Measurements from ENCODE around the gene PLCB4.

DNA sequence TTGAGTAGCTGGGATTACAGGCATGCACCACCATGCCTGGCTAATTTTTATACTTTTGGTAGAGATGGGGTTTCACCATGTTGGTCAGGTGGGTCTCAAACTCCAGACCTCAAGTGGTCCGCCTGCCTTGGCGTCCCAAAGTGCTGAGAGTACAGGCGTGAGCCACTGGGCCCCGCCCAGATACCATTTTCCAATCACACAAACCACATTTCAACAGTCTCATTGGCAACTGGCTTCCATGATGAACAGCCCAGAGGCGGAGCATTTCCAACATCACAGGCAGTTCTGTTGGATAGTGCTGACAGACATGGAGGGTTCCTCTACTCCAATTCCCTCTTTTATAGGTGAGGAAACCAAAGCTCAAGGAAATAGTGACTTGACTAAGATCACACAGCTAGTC, 43.9 kb upstream of the PLCB4 start:
- TF ChIP-seq CTCF (IDR thresholded peaks at IDR 0.05) = no peak
- no peak for TF ChIP-seq CREM (CRISPR knock-in tag; IDR thresholded peaks at IDR 0.05)
- TF ChIP-seq JUN (CRISPR knock-in tag; IDR thresholded peaks at IDR 0.05) = no peak

Data from WTC11 (cell line).